ENCODE measurements around the gene MTG1. TPM values are rescaled to one million over a fixed set of nuclear protein-coding genes. Genes with fewer than 3 reads are reported as not detected.
A peak's percentile ranks its signal among the peaks of the same experiment; 100 is the strongest.

MTG1 gene, protein sequence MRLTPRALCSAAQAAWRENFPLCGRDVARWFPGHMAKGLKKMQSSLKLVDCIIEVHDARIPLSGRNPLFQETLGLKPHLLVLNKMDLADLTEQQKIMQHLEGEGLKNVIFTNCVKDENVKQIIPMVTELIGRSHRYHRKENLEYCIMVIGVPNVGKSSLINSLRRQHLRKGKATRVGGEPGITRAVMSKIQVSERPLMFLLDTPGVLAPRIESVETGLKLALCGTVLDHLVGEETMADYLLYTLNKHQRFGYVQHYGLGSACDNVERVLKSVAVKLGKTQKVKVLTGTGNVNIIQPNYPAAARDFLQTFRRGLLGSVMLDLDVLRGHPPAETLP
- 14.7 TPM for total RNA-seq
- long read RNA-seq, transcript MTG1-201 (11 exons, 1,560 nt): major isoform, 21 of 34 reads
- long read RNA-seq, partial matches to known transcripts: 3 of 34 reads
- long read RNA-seq, other reads (novel, unspliced or antisense): 5 of 34 reads

DNA sequence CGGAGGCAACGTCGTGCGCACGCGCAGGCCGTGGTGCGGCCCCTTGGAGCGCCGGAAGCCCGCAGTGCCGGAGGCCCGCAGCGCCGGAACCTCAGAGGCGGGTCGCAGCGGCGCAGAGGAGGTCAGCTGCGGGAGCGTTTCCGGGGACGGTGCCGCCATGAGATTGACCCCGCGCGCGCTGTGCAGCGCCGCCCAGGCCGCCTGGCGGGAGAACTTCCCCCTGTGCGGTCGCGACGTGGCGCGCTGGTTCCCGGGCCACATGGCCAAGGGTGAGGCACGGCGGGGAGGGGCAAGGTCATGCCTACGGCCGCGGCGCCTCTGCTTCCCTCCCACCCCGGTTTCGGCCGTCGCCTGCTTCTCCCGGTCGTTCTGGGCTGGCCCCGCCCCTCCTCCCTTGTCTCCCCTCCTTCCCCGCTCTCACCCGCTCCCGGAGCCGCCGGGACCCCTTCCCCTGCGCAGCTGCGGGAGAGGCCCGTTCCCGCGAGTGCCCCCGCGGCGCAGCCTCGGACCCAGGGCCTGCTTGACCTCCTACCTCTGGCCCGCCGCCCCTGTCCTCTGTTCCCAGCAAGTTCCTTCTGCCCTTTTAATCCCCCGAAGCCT is at the start of gene MTG1:
TSS of gene MTG1 (plus strand) at position 94 of the 600 bp plus-strand sequence. CDS start at position 158, 64 bp downstream.
- DNase-seq (peak; percentile 97), ATAC-seq (ENCODE audit: poor library complexity) (peak; percentile 98)
- intact Hi-C loops (cut with DNase I): no loop called here

DNA sequence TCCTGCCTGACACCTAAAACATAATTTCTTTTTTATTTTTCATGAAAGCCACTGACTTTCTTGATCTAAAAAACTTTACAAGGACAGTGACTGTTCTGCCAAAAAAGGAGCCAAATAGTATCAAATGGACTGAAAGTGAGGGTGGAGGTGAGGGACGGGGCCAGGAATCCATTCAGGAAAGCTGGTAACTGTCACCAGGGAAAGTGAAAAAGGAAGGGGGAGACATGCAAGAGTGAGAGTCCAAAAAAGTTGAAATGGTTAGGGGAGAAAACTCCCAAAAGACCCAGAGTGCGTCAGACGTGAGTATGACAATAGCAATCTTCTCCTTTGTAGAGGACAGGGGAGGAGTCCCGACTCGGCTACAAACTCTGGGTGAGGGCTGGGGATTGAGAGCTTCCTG is 49.7 kb upstream of the MTG1 start:
- ATAC-seq (ENCODE audit: poor library complexity) (no peak), DNase-seq (no peak)
- intact Hi-C loops (cut with DNase I): no loop called here

DNA sequence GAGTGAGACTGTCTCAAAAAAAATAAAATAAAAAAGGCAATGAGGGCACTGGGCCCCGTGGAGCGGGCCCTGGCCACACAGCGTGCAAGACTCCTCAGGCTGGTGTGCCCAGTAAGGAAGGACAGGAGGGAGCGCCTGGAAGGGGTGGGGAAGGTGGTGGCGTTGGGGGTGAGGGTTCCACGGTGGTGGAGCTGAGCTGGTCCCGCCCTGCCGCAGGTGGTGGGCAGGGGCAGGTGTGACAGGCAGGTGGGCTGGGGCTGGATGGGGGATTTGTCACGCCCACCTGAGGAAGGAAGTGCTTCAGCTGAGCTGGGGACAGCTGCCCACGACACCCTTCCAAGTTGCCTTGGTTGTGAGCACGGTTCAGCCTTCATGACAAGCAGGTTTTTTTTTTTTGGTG is 47.5 kb upstream of the MTG1 start:
- ATAC-seq (ENCODE audit: poor library complexity): no peak
- intact Hi-C loops (cut with DNase I): no loop called here
- no peak for DNase-seq

DNA sequence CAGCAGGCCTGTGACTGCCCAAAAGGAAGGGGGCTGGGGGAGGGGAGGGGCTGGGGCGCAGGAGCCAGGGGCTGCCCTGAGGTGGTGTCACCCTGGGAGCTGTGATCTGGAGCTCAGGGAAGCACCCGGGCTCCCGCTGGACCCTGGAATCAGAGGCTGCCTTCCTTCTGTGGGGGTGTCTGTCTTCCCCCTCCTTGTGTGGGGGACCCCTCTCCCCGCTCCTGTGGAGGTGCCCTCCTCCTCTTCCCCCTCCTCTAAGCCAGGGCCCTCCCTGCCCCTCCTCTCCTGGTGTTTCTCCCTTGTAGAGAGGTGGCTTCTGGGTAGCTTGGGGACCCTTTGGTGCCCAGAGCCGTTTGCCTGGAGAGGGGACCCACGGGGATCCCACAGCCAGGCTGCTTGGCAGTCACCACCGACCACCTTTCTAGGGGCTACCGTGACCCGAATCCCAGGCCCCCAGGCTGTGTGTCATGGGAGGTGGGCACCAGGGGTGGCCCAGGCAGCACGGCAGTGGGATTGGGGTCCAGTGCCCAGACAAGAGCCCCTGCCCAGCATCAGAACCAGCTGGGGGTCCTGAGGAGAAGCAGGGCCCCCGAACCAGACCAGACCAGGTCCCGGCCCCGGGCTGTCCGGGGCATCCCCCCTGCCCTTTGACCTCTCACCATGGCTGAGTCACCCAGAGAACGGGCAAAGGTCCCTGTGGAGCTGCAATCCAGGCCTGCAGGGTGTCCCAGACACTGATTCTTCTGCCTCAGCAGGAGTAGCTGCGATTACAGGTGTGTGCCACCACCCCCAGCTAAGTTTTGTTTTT is 46.0 kb upstream of the MTG1 start:
- intact Hi-C loops (cut with DNase I): no loop called here
- DNase-seq: peak; percentile 30
- ATAC-seq (ENCODE audit: poor library complexity): no peak

DNA sequence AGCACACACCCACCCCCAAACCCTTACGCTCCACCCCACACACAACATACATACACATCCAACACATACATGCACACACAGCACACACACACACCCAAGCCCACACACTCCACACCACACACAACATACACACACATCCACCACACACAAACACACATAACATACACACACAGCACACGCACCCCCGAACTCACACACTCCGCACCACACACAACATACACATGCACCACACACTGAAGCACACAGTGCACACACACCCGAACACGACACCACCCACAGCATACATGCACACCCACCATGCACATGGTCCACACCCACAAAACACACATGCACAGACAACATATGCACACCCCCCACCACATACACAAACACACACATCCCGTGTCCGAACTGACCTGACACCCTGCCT is 44.8 kb upstream of the MTG1 start:
- ATAC-seq (ENCODE audit: poor library complexity): no peak
- intact Hi-C loops (cut with DNase I): no loop called here
- peak; percentile 21 for DNase-seq

DNA sequence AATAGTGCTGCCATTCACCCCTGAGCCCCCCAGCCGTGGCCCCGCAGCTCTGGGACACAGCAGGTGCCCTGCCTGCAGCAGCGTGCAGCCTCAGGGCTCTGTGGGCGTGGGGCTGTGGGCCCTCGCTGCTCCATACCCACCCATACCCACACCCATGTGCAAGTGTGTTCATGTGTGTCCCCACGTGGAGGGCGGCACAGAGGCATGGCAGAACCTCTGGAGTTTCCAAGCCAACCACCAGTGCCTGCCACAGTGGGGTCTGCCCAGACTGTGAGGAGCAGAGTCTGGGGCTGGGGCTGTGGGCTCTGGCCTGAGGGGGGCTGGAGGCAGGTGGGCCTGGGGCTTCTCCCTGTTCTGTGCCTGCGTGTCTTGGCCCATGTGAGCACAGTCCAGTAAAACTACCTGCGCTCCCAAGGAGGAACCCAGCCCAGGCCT is 44.4 kb upstream of the MTG1 start:
- DNase-seq (peak; percentile 22), ATAC-seq (ENCODE audit: poor library complexity) (no peak)
- intact Hi-C loops (cut with DNase I): no loop called here

DNA sequence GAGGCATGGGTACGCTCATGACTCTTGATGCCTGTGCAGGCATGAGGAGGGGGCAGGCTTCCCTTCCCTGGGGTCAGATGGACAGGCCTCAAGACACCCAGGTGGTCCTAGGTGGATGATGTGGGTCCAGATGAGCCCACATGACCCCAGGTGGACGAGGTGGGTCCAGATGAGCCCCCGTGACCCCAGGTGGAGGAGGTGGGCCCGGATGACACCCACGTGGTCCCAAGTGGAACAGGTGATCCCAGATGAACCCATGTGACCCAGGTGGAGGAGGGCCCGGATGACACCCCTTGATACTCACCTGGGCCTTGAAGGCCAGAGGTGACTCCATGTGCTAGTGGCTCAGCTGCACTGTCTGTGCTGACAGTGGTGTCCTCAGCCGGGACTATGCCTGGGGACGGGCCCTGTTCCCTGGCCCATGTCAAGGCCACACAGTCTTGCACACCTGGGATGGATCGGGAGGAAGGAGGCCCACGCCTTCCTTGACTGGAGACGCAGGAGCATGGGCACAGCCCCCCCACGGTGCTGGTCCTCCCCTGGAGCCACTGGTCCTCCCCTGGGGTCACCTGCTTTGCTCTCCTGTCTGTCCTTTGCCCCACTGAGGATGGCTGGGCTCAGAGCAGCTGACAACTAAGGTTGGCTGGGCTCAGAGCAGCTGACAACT is 43.5 kb upstream of the MTG1 start:
- ATAC-seq (ENCODE audit: poor library complexity): no peak
- intact Hi-C loops (cut with DNase I): no loop called here
- peak; percentile 35 for DNase-seq

DNA sequence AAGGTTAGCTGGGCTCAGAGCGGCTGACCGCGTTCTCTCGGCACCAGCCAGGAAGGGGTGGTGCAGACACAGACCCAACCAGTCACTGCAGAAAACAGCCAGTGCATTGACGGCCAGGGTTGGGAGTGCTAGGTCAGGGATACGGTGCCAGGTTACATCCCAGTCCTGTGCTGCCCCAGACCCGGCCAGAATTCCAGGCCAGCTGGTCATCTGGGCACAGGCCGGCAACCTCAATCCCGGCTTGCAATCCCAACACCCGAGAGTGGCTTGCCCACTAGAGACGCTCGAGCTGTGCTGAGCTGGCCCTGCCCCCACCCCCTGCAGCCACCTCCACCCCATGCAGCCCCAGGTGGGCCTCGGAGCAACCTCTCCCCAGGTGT is 43.0 kb upstream of the MTG1 start:
- DNase-seq: peak; percentile 30
- ATAC-seq (ENCODE audit: poor library complexity): no peak
- intact Hi-C loops (cut with DNase I): no loop called here

DNA sequence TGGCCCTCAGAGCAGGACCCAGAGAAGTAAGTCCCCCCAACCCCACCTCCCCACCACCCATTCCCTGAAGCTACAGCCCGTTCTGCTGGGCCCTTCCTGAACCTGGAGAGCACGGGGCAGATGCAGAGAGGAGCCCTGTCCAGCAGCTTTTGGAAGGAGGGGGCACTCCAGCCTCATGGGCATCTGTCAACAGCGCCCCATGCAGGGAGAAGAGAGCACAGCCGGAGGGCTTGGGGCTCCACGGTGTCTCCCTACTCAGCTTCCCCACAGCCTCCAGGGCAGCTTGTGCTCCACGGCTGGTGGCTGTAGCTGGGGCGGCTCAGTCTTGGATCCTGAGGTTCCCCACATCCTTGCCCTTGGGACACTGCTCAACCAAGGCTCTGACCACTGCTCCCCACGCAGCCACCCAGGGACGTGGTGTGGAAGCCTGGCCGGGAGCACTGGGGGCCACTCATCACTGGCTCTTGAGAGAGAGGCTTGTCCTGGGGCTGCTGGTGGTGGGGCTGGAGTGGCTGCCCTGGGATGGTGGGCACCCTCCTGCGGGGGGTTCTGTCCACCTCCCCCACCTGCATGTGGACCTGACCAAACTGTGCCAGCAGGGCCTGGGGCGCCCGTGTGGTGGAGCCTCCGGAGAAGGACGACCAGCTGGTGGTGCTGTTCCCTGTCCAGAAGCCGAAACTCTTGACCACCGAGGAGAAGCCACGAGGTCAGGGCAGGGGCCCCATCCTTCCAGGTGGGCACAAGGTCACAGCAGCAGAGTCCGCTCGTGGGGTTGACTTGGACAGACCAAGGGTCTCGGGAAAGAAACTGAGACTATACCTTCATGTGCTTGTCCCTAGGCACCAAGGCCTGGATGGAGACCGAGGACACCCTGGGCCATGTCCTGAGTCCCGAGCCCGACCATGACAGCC is 42.3 kb upstream of the MTG1 start:
- intact Hi-C loops (cut with DNase I): no loop called here
- DNase-seq (peak; percentile 37), ATAC-seq (ENCODE audit: poor library complexity) (no peak)

DNA sequence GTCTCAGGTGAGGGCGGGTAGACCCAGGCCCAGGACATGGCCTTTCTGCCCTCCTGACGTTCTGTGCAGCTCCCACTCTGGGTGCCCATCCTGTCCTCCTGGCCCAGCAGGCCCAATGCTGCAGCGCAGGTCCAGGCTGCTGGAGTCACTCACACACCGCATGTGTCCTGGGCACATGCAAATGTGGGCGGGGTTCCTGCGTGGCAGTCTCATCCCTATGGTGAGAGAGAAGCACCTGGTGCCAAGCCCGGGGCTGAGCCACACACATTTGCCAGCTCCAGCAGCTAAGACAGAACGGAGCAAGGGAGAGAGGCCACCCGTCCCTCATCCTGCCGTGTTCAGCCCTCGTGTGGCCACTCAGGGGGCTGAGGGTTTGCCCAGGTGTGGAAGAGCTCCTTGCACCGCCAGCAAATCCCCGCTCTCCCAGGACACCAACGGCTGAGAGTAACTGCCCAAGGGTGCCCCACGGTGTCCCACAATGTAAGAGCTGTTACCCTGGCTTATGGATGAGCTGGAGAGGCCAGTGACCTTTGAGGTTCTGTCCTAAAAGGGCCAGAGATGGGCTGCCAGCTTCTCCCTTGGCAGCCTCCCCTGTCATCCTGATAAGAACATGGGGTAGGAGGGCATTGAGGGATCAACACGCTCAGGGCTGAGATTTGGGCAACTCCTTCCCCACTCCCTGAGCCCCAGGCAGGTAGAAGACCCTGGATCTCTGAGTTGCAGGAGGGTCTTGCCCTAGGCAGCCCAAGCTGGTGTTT is 40.6 kb upstream of the MTG1 start:
- DNase-seq: peak; percentile 40
- intact Hi-C loops (cut with DNase I): no loop called here
- ATAC-seq (ENCODE audit: poor library complexity): no peak

DNA sequence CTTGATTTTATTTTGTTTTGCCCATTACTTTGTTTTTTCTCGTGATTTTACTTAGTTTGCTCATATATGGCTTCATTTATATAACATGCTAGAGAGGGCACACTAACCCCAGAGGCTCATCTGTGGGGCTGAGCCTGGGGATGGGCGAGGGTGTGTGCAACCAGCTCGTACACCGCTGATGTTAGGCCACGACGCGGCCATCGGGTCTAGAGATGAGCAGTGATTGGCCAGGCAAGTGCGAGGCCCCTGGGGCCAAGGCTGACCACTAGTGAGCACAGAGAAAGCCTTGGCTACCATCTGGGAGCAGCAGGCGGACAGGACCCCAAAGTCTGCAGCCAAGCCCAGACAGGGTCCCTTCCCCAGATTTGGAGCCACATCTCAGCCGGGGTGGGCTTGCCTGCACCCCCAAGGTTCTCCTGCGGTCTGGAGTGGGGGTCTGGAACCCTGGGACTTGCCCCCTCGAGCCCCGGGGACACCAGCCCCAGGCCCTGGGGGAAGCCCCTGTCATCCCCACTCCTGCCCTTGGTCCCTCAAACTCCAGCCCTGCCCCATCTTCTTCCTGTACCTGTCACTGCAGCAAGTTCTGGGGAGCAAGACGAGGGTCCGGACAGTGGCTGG is 39.9 kb upstream of the MTG1 start:
- ATAC-seq (ENCODE audit: poor library complexity) (no peak), DNase-seq (peak; percentile 26)
- intact Hi-C loops (cut with DNase I): no loop called here

DNA sequence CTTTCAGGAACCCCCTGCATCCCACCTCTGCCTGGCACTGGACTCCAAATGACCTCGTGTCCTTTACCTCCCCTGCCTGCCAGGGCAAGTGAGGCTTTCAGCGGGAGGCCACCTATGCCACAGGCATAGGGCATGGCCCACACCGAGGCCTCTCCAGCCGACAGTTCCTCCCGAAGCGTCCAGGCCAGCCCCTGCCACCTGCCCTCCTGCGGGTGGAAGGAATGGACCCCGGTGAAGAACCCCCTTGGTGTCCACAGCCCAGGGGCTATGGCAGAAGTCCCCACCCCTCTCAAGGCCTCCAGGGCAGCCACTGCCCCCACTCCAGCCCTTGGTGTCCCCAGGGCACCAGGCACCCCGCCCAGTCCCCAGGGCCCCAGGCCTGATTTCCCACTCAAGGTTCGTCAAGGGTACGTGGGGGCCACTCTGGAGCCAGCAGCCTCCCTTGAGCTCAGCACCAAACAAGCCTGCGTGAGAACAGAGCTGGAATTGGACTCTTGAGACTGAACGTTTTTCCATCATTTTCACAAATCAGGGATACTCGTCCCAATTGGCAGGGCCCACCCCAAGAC is 39.2 kb upstream of the MTG1 start:
- peak; percentile 27 for DNase-seq

DNA sequence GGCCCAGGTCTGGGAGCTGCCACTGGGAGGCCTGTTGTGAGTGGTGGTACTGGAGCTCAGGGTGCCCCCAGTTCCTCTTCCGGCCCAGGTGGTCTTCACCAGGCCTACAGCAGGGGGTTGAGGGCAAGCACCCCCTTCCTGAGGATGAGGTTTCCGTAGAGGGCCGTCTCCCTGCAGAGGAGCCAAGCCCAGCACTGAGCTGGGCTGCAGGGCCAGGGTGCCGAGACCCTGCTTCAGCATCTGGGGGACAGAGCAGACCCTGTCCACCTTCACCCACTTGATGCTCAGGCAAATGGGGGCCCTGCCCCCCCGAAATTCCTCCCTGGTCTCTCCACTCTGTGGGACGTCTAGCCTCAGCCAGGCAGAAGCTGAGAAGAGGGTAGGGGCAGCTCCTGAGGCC is 38.7 kb upstream of the MTG1 start:
- ATAC-seq (ENCODE audit: poor library complexity): no peak
- intact Hi-C loops (cut with DNase I): no loop called here
- no peak for DNase-seq

More for the DNA sequence above, 39.2 kb upstream of the MTG1 start:
- intact Hi-C loops (cut with DNase I): no loop called here
- no peak for ATAC-seq (ENCODE audit: poor library complexity)

DNA sequence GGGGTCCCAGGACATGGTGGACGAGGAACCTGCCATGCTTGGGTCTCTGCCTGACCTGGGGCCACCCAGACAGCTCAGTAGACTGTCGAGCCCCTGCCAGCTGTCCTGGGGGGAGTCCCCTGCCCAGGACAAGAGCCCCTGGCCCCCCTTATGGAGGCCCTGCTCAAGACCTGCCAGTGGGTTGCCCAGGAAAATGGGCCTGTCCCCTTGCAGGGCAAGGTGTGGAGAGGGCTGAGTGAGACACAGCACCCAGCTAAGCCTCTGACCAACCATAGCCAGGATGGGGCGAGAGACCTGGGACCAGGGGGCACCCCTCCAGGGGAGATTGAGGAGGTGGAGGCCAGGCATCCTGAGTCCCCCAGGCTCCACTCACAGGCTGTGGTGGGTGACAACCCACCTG is 38.0 kb upstream of the MTG1 start:
- ATAC-seq (ENCODE audit: poor library complexity) (no peak), DNase-seq (peak; percentile 32)
- intact Hi-C loops (cut with DNase I): no loop called here

DNA sequence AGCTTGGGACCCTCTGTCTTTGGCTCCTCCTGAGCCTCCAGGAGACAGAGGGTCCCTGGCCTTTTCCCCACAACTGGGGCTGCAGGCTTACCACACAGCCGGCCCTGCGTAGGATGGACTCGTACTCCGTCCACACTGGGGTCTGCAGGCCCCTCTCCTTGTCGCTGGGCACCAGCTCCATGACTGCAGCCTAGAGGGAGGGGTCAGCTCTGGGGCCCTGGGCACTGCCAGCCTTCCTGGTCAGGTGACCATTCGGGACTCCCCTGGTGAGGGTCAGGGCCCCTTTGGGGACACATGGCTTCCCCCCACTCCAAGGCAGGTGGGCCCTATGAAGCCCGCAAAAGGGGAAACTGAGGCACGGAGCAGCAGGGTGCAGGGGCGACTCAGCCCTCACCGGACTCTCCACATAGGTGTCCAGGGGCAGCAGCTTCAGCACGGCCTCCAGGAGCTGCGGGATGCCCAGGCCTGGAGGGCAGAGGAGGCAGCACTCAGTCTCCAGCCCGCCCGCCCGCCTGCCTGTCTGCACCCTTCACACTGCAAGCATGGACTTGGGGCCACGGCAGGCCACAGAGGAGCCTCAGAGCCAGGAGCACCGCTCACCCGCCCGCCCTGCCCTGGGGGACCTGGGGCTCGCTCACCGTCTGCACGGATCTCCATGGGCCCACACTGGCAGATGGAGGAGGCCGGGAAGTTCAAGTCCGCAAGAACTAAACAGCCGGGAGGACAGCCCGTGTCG is 37.2 kb upstream of the MTG1 start:
- peak; percentile 43 for DNase-seq
- intact Hi-C loops (cut with DNase I): no loop called here
- no peak for ATAC-seq (ENCODE audit: poor library complexity)

Measured in Right ventricle myocardium superior (tissue), 1 donor.